ENCODE results near the gene DOCK3. TPM values are rescaled to one million over a fixed set of nuclear protein-coding genes. Genes with fewer than 3 reads are reported as not detected.
A peak's percentile ranks its signal among the peaks of the same experiment; 100 is the strongest.

The DOCK3 gene
- total and polyA plus RNA-seq, 10 of the 15 experiments (the other 5 are each of a cell fraction or from before 2014, with no cell fraction given) = 0.02 to 0.52 (median 0.04) TPM; not detected in 5

GRCh38 chr3:51384726-51385473 is 710.2 kb downstream of the DOCK3 start, which contains the start of gene MANF (continued):
- TF ChIP-seq ZBTB4 (CRISPR knock-in tag; IDR thresholded peaks at IDR 0.05) (no peak), CHD2 (IDR thresholded peaks at IDR 0.05; ENCODE audit: borderline replicate concordance, low read depth, low read length) (peak; percentile 96), ESRRA (IDR thresholded peaks at IDR 0.05; ENCODE audit: low read length) (no peak), CHD1 (IDR thresholded peaks at IDR 0.05; ENCODE audit: low read depth, low read length) (no peak), MEF2A (IDR thresholded peaks at IDR 0.05; ENCODE audit: insufficient read depth, low read depth, low read length) (no peak), NR2C2 (IDR thresholded peaks at IDR 0.05; ENCODE audit: borderline replicate concordance, control insufficient read depth, insufficient read length, low read depth) (no peak), ZNF622 (IDR thresholded peaks at IDR 0.05) (no peak), SIX5 (IDR thresholded peaks at IDR 0.05; ENCODE audit: low read depth, low read length, severe bottlenecking) (peak; percentile 68), FOXK2 (IDR thresholded peaks at IDR 0.05) (no peak), BCL11A (IDR thresholded peaks at IDR 0.05; ENCODE audit: low read depth, low read length) (no peak), LARP7 (IDR thresholded peaks at IDR 0.05) (peak; percentile 18; the same call in 1 of the 2 replicates), TAF1 (IDR thresholded peaks at IDR 0.05; ENCODE audit: borderline replicate concordance, low read depth, low read length) (peak; percentile 91; the same call in 1 of the 2 replicates), SUZ12 (IDR thresholded peaks at IDR 0.05; ENCODE audit: unreplicated experiment) (no peak), EZH2 (IDR thresholded peaks at IDR 0.05; ENCODE audit: borderline replicate concordance, control insufficient read depth, low read depth, low read length) (no peak), USF1 (IDR thresholded peaks at IDR 0.05; ENCODE audit: borderline replicate concordance, extremely low read length, insufficient read depth, low read depth, low read length) (peak; percentile 14), PAX5 (IDR thresholded peaks at IDR 0.05; ENCODE audit: borderline replicate concordance, low read depth, low read length) (no peak), ZNF274 (IDR thresholded peaks at IDR 0.05; ENCODE audit: insufficient read depth, insufficient read length) (no peak), ZBTB33 (IDR thresholded peaks at IDR 0.05) (no peak), HCFC1 (IDR thresholded peaks at IDR 0.05; ENCODE audit: low read length) (peak; percentile 84), TCF3 (IDR thresholded peaks at IDR 0.05; ENCODE audit: borderline replicate concordance, insufficient read depth, low read depth, low read length) (peak; percentile 48; the same call in 1 of the 2 replicates)
- TF ChIP-seq, protein P1, sequence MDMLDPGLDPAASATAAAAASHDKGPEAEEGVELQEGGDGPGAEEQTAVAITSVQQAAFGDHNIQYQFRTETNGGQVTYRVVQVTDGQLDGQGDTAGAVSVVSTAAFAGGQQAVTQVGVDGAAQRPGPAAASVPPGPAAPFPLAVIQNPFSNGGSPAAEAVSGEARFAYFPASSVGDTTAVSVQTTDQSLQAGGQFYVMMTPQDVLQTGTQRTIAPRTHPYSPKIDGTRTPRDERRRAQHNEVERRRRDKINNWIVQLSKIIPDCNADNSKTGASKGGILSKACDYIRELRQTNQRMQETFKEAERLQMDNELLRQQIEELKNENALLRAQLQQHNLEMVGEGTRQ (IDR thresholded peaks at IDR 0.05; ENCODE audit: borderline replicate concordance, low read depth, low read length) = peak; percentile 16; the same call in 1 of the 2 replicates
- TF ChIP-seq, protein P2, sequence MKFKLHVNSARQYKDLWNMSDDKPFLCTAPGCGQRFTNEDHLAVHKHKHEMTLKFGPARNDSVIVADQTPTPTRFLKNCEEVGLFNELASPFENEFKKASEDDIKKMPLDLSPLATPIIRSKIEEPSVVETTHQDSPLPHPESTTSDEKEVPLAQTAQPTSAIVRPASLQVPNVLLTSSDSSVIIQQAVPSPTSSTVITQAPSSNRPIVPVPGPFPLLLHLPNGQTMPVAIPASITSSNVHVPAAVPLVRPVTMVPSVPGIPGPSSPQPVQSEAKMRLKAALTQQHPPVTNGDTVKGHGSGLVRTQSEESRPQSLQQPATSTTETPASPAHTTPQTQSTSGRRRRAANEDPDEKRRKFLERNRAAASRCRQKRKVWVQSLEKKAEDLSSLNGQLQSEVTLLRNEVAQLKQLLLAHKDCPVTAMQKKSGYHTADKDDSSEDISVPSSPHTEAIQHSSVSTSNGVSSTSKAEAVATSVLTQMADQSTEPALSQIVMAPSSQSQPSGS (IDR thresholded peaks at IDR 0.05; ENCODE audit: low read length) = no peak
